NCI-H2171 (cell line): ENCODE data around the gene ANKS1B.
"Not testable (repeated sequence)": the region's sequence is repeated elsewhere in the genome, so short reads cannot be mapped to it uniquely, and the experiment has no call there.

Experiments used
- DNase-seq: peaks from one replicate; lab custom pipeline; 2025; lab: John Stamatoyannopoulos, UW

ANKS1B gene

GRCh38 chr12:99374023-99374422 is 610.7 kb downstream of the ANKS1B start:
- no peak for DNase-seq

GRCh38 chr12:99372257-99372920 is 612.3 kb downstream of the ANKS1B start:
- DNase-seq = no peak

GRCh38 chr12:99370421-99371138 is 614.2 kb downstream of the ANKS1B start:
- DNase-seq = no peak

- DNase-seq = no peak
These were observed 617.6 kb downstream of the ANKS1B start for GRCh38 chr12:99367181-99367580.

GRCh38 chr12:99352269-99352668 is 632.5 kb downstream of the ANKS1B start:
- no peak for DNase-seq

- DNase-seq = no peak
These were observed 640.8 kb downstream of the ANKS1B start for GRCh38 chr12:99343960-99344359.

- DNase-seq = no peak
These were observed 645.1 kb downstream of the ANKS1B start for GRCh38 chr12:99339663-99340062.

- DNase-seq = no peak
These were observed 650.3 kb downstream of the ANKS1B start for GRCh38 chr12:99334285-99335056.

GRCh38 chr12:99332936-99333591 is 651.7 kb downstream of the ANKS1B start:
- no peak for DNase-seq

GRCh38 chr12:99330216-99330615 is 654.5 kb downstream of the ANKS1B start:
- DNase-seq = no peak

GRCh38 chr12:99321210-99321609 is 663.5 kb downstream of the ANKS1B start:
- DNase-seq = not testable (repeated sequence)

GRCh38 chr12:99311373-99311772 is 673.4 kb downstream of the ANKS1B start:
- no peak for DNase-seq

GRCh38 chr12:99309812-99310211 is 674.9 kb downstream of the ANKS1B start:
- DNase-seq = no peak

GRCh38 chr12:99302874-99303273 is 681.9 kb downstream of the ANKS1B start:
- DNase-seq = no peak

- DNase-seq = no peak
These were observed 697.6 kb downstream of the ANKS1B start for GRCh38 chr12:99287136-99287535.

- DNase-seq = no peak
These were observed 700.6 kb downstream of the ANKS1B start for GRCh38 chr12:99284161-99284560.

GRCh38 chr12:99282624-99283023 is 702.1 kb downstream of the ANKS1B start:
- DNase-seq = no peak

- no peak for DNase-seq
These were observed 702.6 kb downstream of the ANKS1B start for GRCh38 chr12:99282086-99282485.

- no peak for DNase-seq
These were observed 703.5 kb downstream of the ANKS1B start for GRCh38 chr12:99281277-99281676.

GRCh38 chr12:99278899-99279298 is 705.8 kb downstream of the ANKS1B start:
- DNase-seq = no peak

- no peak for DNase-seq
These were observed 707.0 kb downstream of the ANKS1B start for GRCh38 chr12:99277591-99278379.

- no peak for DNase-seq
These were observed 713.7 kb downstream of the ANKS1B start for GRCh38 chr12:99271071-99271470.
